ENCODE results near the gene G6PC3. TPM values are rescaled to one million over a fixed set of nuclear protein-coding genes. Genes with fewer than 3 reads are reported as not detected.

Gene G6PC3
- total RNA-seq, 1 experiment from 2014 or later, result 104 TPM

DNA sequence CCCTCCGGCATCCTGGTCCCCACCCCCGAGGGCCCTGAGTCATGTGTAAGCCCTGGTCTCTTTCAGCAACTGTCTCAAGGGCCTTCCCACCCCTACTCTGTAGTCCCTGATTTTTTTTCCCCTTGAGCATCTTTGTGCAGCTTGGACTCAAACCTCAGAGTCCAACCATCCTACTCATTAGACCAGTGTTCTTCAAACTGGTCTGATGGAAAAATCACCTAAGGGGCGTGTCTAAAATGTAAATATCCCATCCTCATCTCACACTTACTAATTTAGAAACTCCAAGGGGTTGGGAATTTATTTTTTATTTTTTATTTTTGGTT lies 624 bp downstream of the G6PC3 start:
- Histone ChIP-seq H3K36me3 (replicated peaks; ENCODE audit: control insufficient read depth, insufficient read depth, low read length) (peaks cover 18% of the 10 kb centered on the region), H3K4me3 (ENCODE audit: insufficient read depth, low read depth, low read length) (peak overlapping the region; percentile 87), H3K27me3 (ENCODE audit: control insufficient read depth, insufficient read depth, low read length) (no peaks in the 10 kb centered on the region)
- DNase-seq, result no peak

DNA sequence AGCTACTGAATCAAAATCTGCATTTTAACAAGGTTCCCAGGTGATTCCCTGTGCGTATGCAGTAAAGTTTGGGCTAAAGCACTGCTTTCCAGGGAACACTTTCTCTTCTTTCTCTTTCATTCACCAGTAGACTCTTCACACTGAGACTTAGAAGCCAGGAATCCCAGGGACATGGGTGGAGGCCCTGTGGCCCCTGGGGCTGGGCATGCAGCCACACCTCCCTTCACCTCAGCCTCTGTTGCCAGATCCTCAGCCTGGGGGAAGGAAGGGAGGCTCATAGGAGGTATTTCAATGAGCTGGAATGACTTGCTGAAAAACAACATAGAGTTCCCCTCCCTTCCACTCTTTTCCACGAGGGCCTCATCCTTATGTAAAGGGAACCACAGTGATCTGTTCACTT lies 1.2 kb downstream of the G6PC3 start:
- Histone ChIP-seq H3K36me3 (replicated peaks; ENCODE audit: control insufficient read depth, insufficient read depth, low read length) (peaks cover 23% of the 10 kb centered on the region), H3K27me3 (ENCODE audit: control insufficient read depth, insufficient read depth, low read length) (no peaks in the 10 kb centered on the region), H3K4me3 (ENCODE audit: insufficient read depth, low read depth, low read length) (peak overlapping the region; percentile 87)
- peak; percentile 39 for DNase-seq

GRCh38 chr17:44074231-44074910 lies 3.8 kb downstream of the G6PC3 start:
- Histone ChIP-seq H3K27me3 (ENCODE audit: control insufficient read depth, insufficient read depth, low read length) (no peaks in the 10 kb centered on the region), H3K4me3 (ENCODE audit: insufficient read depth, low read depth, low read length) (no peak overlapping the region), H3K36me3 (replicated peaks; ENCODE audit: control insufficient read depth, insufficient read depth, low read length) (peaks cover 29% of the 10 kb centered on the region)
- no peak for DNase-seq

DNA sequence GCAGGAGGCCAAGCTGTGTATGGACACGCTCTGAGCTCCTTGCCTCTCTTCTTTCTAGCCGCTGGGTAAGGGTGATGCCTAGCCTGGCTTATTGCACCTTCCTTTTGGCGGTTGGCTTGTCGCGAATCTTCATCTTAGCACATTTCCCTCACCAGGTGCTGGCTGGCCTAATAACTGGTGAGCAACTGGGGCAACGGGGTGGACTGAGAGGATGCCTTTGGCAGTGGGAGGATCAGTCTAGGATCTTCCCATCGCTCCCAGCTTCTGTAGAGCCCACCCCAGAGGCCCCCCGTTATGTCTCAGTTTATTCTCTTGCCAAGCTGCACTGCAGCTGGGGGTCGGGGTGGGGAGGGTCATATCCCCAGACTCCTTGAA lies 4.4 kb downstream of the G6PC3 start:
- H3K27me3 ChIP-seq (ENCODE audit: control insufficient read depth, insufficient read depth, low read length), result no peaks in the 10 kb centered on the region
- DNase-seq, result no peak
- no peak overlapping the region for H3K4me3 ChIP-seq (ENCODE audit: insufficient read depth, low read depth, low read length)
- peaks cover 29% of the 10 kb centered on the region for H3K36me3 ChIP-seq (replicated peaks; ENCODE audit: control insufficient read depth, insufficient read depth, low read length)

GRCh38 chr17:44075598-44076293 lies 5.2 kb downstream of the G6PC3 start:
- no peak overlapping the region for H3K4me3 ChIP-seq (ENCODE audit: insufficient read depth, low read depth, low read length)
- DNase-seq, result no peak
- H3K36me3 ChIP-seq (replicated peaks; ENCODE audit: control insufficient read depth, insufficient read depth, low read length), result peaks cover 33% of the 10 kb centered on the region
- H3K27me3 ChIP-seq (ENCODE audit: control insufficient read depth, insufficient read depth, low read length), result no peaks in the 10 kb centered on the region

GRCh38 chr17:44076716-44077594 lies 6.4 kb downstream of the G6PC3 start:
- H3K27me3 ChIP-seq (ENCODE audit: control insufficient read depth, insufficient read depth, low read length), result no peaks in the 10 kb centered on the region
- H3K36me3 ChIP-seq (replicated peaks; ENCODE audit: control insufficient read depth, insufficient read depth, low read length), result peaks cover 35% of the 10 kb centered on the region
- DNase-seq, result no peak
- no peak overlapping the region for H3K4me3 ChIP-seq (ENCODE audit: insufficient read depth, low read depth, low read length)

DNA sequence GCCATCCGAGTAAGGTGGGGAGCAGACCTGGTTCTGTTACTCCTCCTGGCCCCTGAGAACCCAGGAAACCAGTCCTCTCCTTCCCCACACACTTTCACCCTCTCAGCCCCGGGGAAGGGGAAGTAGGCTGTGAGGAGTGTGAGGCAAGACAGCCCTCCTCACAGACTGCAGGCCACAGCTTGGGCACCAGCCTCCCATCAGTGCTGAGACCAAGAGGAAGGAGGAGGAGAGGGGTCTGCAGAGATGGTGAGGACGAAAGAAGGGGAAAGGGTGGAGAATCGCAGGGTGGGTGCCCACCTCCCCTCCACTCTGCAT lies 7.0 kb downstream of the G6PC3 start:
- Histone ChIP-seq H3K27me3 (ENCODE audit: control insufficient read depth, insufficient read depth, low read length) (no peaks in the 10 kb centered on the region), H3K36me3 (replicated peaks; ENCODE audit: control insufficient read depth, insufficient read depth, low read length) (peaks cover 36% of the 10 kb centered on the region), H3K4me3 (ENCODE audit: insufficient read depth, low read depth, low read length) (no peak overlapping the region)
- DNase-seq, result no peak

- peak; percentile 37 for DNase-seq
- no peaks in the 10 kb centered on the region for H3K27me3 ChIP-seq (ENCODE audit: control insufficient read depth, insufficient read depth, low read length)
- peaks cover 41% of the 10 kb centered on the region for H3K36me3 ChIP-seq (replicated peaks; ENCODE audit: control insufficient read depth, insufficient read depth, low read length)
- no peak overlapping the region for H3K4me3 ChIP-seq (ENCODE audit: insufficient read depth, low read depth, low read length)
Observed at GRCh38 chr17:44078412-44078811, 7.9 kb downstream of the G6PC3 start.

- no peaks in the 10 kb centered on the region for H3K27me3 ChIP-seq (ENCODE audit: control insufficient read depth, insufficient read depth, low read length)
- DNase-seq, result no peak
- peaks cover 35% of the 10 kb centered on the region for H3K36me3 ChIP-seq (replicated peaks; ENCODE audit: control insufficient read depth, insufficient read depth, low read length)
- H3K4me3 ChIP-seq (ENCODE audit: insufficient read depth, low read depth, low read length), result no peak overlapping the region
Observed at GRCh38 chr17:44079877-44080821, 9.6 kb downstream of the G6PC3 start.

GRCh38 chr17:44081681-44082080 lies 11.1 kb downstream of the G6PC3 start:
- DNase-seq, result no peak
- no peak overlapping the region for H3K4me3 ChIP-seq (ENCODE audit: insufficient read depth, low read depth, low read length)

DNA sequence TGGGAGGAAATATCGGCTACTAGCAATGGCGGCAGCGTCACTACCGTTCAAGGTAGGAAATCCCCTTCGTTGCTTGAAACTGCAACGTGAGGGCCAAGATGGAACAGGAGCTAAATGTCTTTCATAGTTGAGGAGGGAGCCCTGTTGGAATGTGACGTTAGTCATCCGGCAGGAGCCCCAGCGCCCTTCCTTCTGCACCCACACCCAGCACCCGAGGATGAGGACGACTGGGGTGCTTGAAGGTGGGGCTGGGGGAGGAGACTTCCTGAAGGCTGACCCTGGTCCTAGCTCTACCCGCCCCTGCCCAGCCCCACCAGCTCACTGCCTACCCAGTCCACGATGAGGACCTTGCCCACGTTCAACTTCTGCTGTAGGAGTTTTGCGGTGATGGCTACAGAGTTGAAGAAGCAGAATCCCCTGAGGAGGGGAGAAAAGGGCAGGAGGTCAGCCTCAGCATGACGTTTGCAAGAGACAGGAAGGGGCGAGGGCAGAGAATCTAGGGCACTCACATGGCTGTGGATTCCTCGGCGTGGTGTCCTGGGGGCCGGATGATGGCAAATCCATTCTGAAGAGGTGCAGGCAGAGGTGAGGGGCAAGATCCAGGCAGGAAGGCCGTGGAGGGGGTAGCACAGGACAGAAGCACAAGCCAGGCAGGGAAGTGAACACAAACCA lies 11.9 kb downstream of the G6PC3 start:
- no peak for DNase-seq
- no peaks in the 10 kb centered on the region for H3K27me3 ChIP-seq (ENCODE audit: control insufficient read depth, insufficient read depth, low read length)
- H3K36me3 ChIP-seq (replicated peaks; ENCODE audit: control insufficient read depth, insufficient read depth, low read length), result peaks cover 22% of the 10 kb centered on the region
- no peak overlapping the region for H3K4me3 ChIP-seq (ENCODE audit: insufficient read depth, low read depth, low read length)

More at GRCh38 chr17:44081681-44082080, 11.1 kb downstream of the G6PC3 start:
- H3K36me3 ChIP-seq (replicated peaks; ENCODE audit: control insufficient read depth, insufficient read depth, low read length), result peaks cover 23% of the 10 kb centered on the region
- H3K27me3 ChIP-seq (ENCODE audit: control insufficient read depth, insufficient read depth, low read length), result no peaks in the 10 kb centered on the region

- H3K27me3 ChIP-seq (ENCODE audit: control insufficient read depth, insufficient read depth, low read length), result no peaks in the 10 kb centered on the region
- peaks cover 20% of the 10 kb centered on the region for H3K36me3 ChIP-seq (replicated peaks; ENCODE audit: control insufficient read depth, insufficient read depth, low read length)
- DNase-seq, result peak; percentile 76
- H3K4me3 ChIP-seq (ENCODE audit: insufficient read depth, low read depth, low read length), result no peak overlapping the region
Observed at GRCh38 chr17:44083250-44083849, 12.8 kb downstream of the G6PC3 start.

DNA sequence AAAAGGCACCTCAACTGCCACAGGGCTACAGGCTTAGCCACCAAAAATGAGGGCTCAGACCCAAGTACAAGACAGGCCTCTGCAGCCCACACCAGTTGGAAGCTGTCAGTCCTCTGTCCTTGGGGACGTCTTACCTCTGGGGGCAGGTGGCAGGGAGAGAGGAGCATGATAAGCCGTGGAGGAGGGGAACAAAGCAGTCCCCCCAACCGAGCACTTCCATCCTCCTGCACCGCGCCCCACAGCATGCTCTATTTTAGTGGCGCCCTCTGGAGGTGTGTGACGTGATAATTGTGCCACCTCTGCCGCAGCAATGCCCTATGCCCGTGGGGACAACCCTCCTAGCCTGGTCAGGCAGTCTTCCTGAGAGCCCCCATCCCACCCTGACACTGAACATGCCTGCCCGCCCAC lies 13.6 kb downstream of the G6PC3 start:
- Histone ChIP-seq H3K4me3 (ENCODE audit: insufficient read depth, low read depth, low read length) (no peak overlapping the region), H3K36me3 (replicated peaks; ENCODE audit: control insufficient read depth, insufficient read depth, low read length) (peaks cover 18% of the 10 kb centered on the region), H3K27me3 (ENCODE audit: control insufficient read depth, insufficient read depth, low read length) (no peaks in the 10 kb centered on the region)
- DNase-seq, result peak; percentile 89

Data from H7 (cell line).